HG02798 (cell line): ENCODE data around the gene MYH11.
"Not testable (repeated sequence)": the region's sequence is repeated elsewhere in the genome, so short reads cannot be mapped to it uniquely, and the experiment has no call there.

Source experiments
- ATAC-seq: cut with Tn5 transposase; IDR thresholded peaks from one replicate; pipeline ENCODE4 v1.9.1; 2021; ENCODE audit warnings: mild to moderate bottlenecking; ENCODE audit not compliant: unreplicated experiment, poor library complexity

MYH11 gene

DNA sequence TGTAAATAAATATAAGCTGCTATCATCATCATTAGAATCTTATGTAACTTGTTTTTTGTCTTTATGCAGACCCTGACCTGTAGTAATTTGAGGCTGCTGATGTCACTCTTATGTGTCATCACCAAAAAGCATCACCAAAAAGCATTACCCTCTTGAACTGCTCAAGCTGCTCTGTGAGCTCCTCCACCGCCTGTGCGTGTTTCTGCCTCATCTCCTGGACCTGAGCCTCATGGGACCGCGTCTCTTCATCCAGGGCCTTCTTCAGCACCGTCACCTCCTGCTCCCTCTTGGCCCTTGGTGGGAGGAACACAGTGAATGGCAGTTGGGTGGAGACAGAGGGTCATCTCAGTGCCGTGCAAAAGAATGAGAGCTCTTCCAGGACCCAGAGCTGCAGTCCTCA lies 124.4 kb downstream of the MYH11 start:
- no peak for ATAC-seq

DNA sequence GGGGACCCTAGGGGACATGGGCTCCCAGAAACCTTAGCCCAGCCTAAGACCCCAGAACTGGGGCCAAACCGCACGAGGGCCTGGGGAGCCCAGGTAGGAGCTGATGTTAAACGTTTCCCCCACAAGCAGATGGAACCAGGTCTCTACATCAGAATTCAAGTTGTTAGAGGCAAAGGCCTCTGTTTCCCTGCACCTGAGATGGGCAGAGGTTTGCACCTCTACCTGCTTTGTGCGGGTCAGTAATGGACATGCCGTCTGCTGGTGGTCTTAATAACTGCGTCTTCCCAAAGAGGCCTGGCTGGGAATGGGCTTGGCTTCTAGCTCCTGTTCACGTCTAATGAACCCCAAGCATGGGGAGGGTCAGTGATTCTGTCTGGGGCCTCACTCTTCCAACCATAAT lies 127.7 kb downstream of the MYH11 start:
- no peak for ATAC-seq

DNA sequence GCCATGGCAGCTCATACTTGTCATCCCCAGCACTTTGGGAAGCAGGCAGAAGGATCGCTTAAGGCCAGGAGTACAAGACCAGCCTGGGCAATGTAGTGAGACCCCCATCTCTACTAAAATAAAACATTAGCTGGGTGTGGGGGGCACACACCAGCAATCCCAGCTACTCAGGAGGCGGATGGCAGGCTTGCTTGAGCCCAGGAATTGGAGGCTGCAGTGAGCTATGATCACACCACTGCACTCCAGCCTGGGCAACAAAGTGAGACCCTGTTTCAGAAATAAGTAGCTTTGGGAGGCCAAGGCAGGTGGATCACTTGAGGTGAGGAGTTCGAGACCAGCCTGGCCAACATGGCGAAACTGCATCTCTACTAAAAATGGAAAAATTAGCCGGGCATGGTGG lies 129.1 kb downstream of the MYH11 start:
- ATAC-seq = not testable (repeated sequence)

DNA sequence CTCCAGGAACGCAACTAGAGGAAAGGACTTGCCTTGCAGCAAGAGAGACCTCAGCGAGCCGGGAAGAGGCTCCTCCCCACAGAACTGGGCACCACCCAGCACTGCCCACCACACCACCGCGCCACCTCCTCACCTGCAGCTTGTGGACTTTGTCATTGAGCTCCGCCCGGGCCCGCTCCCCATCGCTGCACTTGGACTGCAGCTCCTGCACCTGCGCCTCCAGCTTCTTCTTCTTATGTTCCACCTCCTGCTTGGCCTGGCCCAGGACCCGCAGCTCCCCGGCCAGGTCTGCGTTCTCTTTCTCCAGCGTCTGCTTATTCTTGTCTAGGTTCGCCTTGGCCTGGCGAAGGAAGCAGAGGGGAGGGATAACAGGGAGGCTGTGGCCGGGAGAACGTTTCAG lies 130.1 kb downstream of the MYH11 start:
- ATAC-seq = no peak

DNA sequence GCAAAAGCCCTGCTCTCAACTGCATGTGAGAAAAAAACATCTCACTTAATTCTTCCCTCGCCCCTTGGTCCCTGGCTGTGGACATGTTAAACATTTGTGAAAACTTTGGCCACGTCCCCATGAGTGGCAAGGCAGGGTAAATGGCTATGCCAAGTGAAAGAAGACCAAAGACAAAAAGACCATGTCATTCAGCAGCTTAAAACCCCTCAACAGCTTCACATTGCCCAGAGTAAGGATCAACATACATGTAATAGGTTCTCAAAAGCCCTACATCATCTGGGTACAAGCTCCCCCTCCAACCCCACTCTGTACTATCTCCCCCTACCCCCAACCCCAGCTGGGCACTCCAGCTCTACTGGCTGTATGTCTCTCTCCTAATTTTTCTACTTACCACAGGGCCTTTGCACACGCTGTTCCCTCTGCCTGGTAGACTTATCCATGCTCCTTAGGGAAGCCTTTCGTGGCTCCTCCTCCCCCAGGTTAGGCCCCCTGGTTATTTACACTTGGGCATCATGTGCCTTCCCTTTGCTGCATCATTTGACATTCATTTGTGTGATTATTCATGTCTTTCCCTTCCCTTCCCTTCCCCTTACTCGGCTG lies 131.1 kb downstream of the MYH11 start:
- no peak for ATAC-seq

DNA sequence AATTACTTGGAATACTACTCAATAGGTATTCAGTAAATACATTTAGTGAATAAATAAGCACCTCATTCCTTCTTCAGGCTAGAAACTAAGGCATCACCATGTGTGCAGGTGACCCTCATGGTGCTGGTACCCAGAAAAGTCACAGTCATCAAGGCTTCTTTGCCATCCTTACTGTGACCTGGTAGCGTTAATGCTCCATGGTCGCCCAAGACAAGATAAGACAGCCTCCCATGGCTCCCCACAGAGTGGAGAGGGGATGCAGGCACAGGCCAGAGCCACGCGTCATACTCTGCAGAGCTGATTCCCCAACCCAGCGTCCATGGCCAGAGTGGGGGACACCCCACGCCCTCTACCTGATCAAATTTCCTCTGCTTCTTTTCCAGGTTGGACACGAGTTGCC lies 133.0 kb downstream of the MYH11 start:
- ATAC-seq = no peak

DNA sequence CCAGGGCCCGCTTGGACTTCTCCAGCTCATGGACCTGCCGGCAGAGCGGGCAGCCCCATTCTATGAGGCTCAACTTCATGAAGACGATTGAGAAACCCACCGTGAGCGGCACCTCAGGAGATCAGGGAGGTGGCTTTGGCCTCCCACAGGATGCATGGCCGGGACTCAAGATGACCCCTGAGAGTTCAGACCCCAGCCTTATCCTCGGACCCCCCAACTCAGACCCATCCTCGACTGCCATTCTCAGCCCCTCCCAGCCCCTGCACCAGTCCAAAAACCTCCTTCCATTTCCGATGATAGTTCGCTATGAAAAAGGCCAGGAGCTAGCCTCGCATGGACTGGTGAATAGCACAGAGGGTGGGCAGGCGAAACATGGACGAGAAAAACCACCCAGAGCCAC lies 135.8 kb downstream of the MYH11 start:
- ATAC-seq = no peak

DNA sequence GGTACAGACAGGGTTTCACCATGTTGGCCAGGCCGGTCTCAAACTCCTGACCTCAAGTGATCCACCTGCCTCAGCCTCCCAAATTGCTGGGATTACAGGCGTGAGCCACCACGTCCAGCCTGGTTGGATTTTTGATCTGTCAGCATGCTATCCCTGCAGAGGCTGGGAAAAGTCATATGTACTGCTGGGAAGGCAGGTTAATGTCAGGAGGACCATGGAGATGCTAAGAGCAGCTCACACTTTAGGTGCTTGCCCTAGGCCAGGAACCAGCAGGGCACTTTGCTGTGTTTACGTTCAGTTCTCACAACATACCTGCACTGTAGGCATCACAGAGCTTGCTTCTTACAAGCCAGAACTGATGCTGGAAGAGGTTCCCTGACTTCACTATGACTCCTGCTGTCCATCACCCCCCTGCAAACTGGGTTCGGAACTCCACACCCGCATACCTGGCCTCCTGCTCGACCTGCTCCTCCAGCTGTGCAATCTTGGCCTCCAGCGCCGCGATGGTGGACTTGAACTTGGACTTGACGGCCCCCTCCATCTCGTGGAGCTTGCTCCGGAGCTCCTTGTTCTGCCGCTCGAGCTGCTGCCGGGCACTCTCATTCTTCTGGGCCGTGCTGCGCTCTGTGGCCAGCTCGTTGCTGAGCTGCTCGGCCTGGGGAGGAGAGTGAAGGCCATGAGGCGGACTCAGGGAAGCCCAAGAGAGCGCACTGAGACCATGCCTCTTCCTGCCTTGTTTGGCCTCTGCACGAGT lies 140.0 kb downstream of the MYH11 start:
- ATAC-seq = no peak

DNA sequence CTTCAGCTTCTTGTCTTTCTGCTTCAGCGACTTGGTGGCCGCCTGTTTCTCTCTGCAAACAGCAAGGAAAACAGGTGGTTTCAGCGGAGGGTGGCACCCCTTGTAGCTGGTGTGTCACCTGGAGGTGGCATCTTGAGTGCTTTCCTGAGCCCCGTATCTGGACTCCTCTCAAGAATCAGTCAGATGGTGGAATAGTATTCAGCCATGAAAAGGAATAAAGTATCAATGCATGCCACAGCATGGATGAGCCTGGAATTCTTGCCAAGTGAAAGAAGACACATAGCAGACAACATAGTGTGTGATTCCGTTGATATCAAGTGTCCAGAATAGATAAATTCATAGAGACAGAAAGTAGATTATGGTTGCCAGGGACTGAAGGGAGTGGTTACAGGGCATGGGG lies 141.6 kb downstream of the MYH11 start:
- ATAC-seq = no peak

DNA sequence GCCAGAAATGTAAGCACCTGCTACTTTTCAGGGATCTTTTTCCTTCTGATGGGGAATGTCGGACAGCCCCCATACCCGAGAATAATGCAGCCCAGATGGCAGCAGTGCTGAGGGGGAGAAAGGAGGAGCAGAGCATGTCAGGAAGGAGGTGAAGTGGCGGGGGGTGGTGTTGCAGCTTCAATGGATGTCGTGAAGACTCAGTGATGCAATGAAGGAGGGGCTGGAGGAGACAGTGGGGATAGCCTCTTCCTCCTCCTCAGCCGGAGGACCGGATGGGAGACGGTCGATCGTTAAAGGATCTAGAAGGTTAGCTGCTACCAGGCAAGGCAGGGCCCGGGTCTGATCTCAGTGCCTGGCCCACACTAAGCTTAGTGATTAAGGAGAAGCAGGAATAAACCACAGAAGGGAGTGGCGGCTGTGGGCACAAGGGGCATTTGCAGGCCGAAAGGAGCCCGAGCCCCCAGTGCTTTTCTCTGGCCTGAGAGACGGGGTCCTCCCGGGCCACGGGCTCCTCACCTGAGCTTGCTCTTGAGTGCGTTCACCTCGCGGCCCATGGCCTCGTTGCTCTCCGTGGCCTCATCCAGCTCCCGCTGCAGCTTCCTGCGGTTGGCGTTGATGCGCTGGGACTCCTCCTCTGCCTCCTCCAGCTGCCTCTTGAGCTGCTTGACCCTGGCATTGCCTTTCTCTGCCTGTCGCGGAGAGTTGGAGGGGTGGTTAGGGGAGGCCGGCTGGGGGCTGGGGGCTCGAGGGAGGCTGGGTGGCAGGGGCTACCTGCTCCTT lies 142.2 kb downstream of the MYH11 start:
- ATAC-seq = no peak

DNA sequence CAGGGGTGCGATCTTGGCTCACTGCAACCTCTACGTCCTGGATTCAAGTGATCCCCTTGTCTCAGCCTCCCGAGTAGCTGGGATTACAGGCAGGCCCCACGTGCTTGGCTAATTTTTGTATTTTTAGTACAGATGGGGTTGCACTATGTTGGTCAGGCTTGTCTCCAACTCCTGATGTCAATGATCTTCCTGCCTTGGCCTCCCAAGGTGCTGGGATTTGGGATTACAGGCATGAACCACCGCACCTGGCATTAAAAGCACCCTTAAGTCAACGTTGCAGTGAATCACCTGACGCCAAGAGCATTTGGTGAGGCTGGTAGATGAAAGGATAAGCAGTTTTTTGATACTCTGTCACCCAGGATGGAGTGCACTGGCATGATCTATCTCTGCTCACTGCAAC lies 147.8 kb downstream of the MYH11 start:
- no peak for ATAC-seq

DNA sequence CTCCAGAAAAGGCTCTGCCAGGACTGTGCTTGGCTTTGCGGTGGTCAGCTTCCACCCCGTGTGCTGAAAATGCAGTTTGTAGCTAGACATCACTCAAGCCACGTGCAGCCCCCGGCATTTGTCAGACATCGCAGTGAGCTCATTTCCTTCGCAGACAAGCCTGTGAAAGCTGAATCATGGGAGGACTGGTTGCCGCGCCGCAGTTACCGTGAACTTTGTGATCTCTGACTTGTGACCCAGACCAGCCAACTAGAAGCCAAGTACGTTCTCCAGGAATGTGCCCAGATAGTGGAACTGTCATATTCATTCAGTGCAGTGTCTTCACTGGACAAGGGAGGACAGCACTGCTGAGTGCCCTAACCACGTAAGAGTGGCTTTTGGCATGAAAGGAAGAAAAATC lies 148.7 kb downstream of the MYH11 start:
- no peak for ATAC-seq

DNA sequence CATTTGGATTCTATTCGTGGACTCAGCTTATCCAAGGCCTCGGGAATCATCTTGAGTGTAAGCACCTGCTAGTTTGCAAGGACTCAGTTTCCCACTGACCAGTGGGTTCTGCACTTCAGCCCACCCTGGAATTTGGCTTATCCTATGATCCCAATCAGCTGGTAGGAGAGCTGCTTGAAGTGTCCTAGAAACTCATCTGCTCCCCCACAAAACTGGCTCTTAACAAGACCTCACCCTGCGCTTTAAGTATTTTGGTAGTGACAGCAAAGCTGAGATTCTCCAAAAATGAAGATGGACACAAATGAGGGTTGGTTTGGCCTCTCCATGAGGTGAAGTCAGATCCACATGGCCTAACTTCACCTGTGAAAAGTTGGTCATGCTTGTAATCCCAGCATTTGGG lies 149.5 kb downstream of the MYH11 start:
- no peak for ATAC-seq

DNA sequence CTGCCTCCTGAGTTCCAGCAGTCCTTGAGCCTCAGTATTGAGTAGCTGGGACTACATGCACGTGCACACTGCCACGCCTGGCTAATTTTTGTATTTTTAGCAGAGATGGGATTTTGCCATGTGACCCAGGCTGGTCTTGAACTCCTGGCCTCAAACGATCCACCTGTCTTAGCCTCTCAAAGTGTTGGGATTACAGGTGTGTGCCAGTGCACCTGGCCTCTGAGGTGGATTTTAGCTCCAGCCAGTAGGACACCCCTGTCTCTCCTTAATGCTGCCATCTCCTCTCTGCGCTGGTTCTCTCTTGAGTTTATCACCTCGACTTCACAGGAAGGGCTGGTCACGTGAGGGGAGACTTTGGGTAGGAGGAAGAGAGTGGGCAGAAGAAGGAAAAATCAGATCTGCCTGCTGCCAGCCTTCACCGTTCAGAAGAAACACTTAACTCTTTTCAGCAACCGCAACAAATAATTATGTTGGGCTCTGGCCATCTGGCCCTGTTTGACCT lies 151.7 kb downstream of the MYH11 start:
- no peak for ATAC-seq

DNA sequence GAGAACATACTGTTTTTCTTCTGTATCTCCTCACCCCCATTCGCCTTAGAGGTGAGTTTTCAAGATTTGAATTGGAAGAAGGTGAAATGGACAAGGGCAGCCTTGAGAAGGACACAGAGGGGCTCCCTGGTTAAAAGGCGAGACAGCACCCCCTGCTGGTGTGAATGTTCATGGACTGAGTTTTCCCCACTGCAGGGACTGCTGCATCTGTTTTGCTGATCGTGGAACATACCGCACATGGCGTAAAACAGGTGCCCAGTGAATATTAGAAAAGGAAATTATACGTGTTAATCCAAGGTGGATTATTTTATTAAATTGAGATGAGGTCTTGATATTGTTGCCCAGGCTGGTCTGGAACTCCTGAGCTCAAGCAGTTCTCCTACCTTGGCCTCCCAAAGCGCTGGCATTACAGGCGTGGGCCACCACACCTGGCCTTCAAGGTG lies 152.3 kb downstream of the MYH11 start:
- ATAC-seq = no peak

DNA sequence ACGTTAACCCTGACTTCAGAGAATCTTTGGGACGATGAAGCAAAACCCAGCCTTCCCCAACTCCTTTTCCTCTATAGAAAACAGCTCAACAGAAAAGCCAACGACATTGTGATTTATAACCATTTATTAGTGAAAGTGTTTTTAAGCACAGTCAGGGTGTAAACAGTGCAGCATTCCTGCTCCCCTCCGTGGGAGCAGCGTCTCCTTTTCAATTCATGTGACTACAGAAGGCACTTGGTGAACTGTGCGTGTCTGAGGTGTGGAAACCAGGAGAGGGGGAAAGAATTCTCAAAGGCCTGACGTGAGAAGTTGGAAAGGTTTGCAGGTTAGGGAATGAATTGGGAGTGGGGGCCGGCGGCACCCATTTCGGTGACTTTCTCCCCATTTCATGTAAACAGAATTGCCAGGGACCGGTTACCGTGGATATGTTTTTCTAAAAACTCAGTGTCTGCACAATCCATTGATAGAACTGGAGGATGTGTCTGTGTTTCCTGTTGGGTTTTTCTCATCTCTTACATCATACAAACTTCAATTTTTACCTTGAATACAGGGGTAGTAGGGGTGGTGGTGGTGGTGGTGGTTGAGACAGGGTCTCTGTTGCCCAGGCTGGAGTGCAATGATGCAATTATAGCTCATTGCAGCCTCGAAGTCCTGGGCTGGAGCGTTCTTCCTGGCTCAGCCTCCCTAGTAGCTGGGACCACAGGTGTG lies 153.6 kb downstream of the MYH11 start:
- no peak for ATAC-seq

DNA sequence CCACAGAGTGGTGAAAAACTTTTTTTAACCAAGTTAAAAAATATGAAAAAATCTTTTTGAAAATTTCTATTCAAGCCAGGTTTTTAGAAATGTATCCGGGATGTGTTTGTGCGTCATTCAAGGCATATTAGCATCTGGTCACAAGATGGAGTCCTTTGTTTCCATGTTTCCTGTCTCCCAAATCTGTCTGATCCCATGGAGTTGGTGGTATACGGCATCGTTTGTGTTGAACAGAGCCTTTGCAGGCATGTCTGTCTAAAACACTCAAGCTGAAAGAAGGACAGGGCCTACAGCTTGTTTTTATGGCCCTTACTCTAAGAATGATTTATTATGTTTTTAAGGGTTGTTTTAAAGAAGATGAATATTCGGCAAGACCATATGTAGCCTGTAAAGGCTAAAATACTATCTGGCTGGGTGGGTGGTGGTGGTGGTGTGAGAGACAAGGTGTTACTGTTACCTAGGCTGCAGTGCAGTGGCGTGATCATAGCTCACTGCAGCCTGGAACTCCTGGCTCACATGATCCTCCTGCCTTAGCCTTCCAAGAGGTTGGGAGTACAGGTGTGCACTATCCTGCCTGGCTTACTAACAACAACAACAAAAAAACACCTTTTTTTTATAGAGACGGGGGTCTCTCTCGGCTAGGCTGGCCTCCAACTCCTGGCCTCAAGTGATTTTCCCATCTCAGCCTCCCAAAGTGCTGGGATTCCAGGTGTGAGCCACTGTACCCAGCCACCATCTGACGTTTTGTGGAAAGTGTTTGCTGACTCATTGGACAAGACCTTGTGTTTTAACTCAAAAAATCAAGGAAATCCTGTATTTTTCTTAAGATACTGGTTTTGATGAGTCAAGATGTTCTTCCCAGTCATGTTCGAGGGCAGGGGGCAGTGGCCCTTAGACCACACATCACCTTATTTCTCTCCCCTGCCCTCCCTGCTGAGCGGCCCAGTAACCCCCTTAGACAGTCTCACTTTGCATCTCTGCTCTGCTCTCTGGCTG lies 154.6 kb downstream of the MYH11 start:
- ATAC-seq = no peak

DNA sequence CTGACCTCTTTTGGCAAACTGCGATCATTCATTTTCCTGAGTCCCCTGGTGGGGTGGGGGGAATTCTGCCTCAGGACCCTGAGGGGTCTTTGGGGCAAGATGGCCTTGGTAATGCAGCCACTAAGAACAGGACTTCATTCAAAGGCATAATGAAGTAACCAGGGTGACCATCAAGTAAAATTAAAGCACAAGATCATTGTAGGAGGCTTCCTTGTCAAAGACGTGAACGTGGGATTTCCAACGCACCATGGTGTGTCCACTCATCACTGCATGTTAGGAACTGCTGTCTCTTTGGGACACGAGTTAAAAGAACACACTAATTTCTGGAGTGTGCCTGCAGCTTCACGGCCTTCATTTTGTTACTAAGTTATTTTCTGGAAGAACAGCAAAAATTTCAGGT lies 155.5 kb downstream of the MYH11 start:
- ATAC-seq = no peak

DNA sequence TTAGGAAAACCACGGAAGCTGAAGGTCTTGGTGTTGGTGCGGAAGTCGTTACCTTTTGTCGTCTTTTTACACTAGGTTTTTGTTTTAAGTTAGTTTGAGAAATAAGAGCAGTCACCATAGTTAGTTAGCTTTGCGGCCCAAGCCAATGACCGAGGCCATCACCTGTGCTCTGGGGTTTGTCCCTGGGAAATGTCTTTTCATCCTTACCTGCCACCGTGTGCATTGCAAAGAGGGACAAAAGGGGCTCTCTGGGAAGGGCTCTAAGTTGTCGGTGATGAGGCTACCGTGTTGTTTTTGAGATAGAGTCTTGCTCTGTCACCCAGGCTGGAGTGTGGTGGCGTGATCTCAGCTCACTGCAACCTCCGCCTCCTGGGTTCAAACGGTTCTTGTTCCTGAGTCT lies 157.0 kb downstream of the MYH11 start:
- ATAC-seq = no peak

DNA sequence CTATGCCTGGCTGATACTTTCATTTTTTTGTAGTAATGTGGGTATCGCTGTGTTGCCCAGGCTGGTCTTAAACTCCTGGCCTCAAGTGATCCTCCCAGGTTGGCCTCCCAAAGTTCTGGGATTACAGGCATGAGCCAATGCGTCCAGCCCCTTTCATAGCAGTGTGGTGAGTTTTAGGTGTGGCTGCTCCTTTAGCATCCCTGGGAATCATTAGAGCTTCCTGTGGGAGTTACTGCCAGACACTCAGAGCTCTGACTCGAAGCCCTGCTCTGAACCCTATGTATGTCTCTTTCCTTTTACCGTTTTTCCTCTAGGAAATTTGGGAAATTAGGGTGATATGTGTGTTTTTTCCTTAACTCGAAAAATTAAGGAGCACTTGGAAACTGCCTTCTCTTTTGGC lies 162.3 kb downstream of the MYH11 start:
- ATAC-seq = no peak
